Uterine smooth muscle cell (primary cell): ENCODE data around the gene BAIAP2L1. TPM values are rescaled to one million over a fixed set of nuclear protein-coding genes. Genes with fewer than 3 reads are reported as not detected.

Source experiments
- total RNA-seq: library from RNA; depleted of rRNA; stranded (reverse); fragments of >200 nt; gene quantifications from 2 replicates; pipeline ENCODE4 v1.2.3, GENCODE V29; 2014

BAIAP2L1 gene
- 1.1 and 1.7 TPM in 2 replicates for total RNA-seq

GRCh38 chr7:98400542-98401340 lies at the start of gene BAIAP2L1:
Gene BAIAP2L1, minus strand, starts transcription at chr7:98401090. Its CDS starts 238 bp downstream, at chr7:98400852.

GRCh38 chr7:98280791-98281756 lies 119.8 kb downstream of the BAIAP2L1 start, which contains the start of gene BRI3:
Gene BRI3, plus strand, starts transcription at chr7:98281686. Its CDS starts 110 bp downstream, at chr7:98281796.

DNA sequence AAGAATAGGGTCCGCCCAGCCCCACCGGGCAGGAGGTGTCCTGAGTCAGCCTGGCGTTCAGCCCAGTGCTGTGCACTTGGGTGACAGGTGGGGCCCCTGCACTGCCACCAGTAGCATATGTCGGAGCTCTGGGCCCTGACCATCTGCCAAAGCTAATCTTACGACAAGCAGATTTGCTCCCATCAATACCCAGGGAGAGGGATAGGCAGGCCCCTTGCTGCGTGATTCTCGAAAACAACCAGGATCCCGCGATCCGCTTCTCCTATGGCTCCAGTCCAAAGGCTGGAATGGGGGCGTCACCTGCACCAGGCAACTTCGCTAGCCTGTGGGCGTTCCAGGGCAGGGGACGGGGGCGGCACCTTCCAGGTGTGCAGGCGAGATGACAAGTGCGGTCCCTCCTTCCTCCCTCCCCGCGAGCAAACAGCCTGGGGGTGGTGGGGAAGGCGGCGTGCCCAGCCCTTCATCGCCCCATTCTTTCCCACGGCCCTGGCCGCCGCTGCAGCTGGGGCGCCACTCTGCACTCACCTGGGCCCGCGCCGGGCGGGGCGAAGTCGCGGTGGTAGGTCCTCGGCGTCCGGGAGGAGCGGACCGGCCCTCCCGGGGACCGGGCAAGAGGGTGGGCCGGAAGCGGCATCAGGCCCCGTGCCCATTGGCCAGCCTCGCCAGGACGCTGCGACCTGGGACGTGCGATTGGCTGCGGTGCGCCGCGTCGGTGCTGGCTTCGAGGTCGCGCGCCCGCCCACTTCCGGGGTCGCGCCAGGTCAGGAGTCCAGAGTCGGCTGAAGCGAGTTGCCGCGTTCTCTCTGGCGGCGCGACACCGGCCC lies 149.1 kb downstream of the BAIAP2L1 start, which contains the start of gene TECPR1:
TECPR1 (minus strand) TSS at position 632 of the 824 bp plus-strand sequence. CDS start 6,086 bp downstream, outside the sequence.

Other genes with a start within 250 kb of the BAIAP2L1 start
- gene BHLHA15, start 189.7 kb downstream of the BAIAP2L1 start, total RNA-seq = 1.3 and 2.2 TPM in 2 replicates
- gene TECPR1, start 148.9 kb downstream of the BAIAP2L1 start, total RNA-seq = 26.6 and 29.1 TPM in 2 replicates
- gene BRI3, start 119.4 kb downstream of the BAIAP2L1 start, total RNA-seq = 37.7 and 57.4 TPM in 2 replicates
- 0.12 and 0.44 TPM in 2 replicates for gene NPTX2, start 216.2 kb upstream of the BAIAP2L1 start, total RNA-seq